Putamen (tissue), 1 donor: Measurements from ENCODE around the gene IGF2R.

Experiments used
- DNase-seq: peaks from one replicate; pipeline ENCODE4 v3.0.0-alpha.2; 2016; ENCODE audit warnings: low spot score

Gene IGF2R

DNA sequence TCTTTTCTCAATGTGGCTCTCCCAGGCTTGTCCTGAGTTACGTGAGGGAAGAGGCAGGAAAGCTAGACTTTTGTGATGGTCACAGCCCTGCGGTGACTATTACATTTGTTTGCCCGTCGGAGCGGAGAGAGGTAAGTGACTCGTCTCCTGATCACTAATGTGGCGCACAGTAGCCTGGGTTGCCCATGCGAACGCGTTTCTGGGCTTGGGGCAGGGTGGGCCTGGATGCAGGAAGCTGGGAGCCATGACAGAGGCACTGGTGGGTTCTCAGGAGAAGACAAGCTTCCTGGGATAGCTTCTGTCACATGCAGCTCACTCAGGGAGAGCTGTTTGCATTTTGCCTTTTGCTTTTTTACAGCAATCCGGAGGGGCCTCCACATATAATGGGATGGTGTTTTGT lies 60.6 kb downstream of the IGF2R start:
- no peak for DNase-seq

GRCh38 chr6:160030103-160030502 lies 61.2 kb downstream of the IGF2R start:
- peak; percentile 64 for DNase-seq

GRCh38 chr6:160031442-160031841 lies 62.6 kb downstream of the IGF2R start:
- no peak for DNase-seq

- DNase-seq: no peak
Measured at GRCh38 chr6:160031871-160032270, 63.0 kb downstream of the IGF2R start.

DNA sequence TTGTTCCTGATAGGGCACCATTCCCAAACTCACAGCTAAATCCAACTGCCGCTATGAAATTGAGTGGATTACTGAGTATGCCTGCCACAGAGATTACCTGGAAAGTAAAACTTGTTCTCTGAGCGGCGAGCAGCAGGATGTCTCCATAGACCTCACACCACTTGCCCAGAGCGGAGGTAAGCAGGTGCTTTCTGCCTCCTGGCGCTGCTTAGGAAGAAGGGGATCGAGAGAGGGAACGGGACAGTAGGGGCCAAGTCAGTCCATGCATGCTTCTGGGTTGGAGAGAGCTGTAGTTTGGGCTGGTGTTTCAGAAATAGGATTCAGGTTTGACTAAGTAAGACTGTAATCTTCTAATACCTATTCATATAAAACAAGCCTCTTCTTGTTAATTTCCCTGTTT lies 63.7 kb downstream of the IGF2R start:
- DNase-seq: no peak

DNA sequence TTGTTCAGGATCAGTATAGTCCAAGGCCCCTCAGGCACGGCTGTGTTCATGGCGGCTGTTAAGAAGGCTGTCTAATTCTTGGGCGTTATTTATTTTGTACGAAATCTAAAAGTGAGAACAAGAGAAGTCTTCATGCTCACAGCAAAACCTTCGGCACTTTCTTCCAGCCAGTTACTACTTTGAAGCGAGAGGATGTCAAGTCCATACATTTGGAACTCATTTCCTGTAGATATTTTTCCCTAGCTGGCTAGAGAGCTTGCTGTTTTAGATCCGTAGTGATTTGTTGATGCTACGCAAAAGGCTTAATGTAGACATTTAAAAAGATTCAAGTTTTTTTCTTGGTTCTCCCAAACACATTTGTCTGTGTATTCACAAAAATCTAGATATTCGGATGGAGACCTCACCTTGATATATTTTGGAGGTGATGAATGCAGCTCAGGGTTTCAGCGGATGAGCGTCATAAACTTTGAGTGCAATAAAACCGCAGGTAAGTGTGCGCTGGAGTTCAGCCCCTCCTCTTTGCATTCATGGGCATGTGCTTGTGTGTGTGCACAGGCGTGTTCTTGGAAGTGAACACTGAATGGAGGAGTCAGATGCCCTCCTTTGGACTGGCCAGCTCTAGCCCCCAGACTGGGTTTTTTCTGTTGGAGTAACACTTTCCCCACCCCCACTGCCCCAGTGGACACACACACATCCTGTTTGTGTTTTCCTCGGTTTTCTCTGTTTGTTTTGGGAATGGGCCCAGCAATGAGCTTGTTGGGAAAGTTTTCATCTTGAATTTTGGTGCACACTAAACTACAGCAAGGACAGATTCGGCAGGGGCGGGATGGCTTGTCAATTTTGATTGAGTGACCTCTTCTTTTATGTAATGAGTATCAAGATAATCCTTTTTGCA lies 65.4 kb downstream of the IGF2R start:
- no peak for DNase-seq

GRCh38 chr6:160035241-160035640 lies 66.4 kb downstream of the IGF2R start:
- DNase-seq: no peak

- DNase-seq: no peak
Measured at GRCh38 chr6:160035693-160036330, 66.9 kb downstream of the IGF2R start.

- no peak for DNase-seq
Measured at GRCh38 chr6:160036331-160036695, 67.4 kb downstream of the IGF2R start.

- no peak for DNase-seq
Measured at GRCh38 chr6:160036790-160037206, 67.9 kb downstream of the IGF2R start.

DNA sequence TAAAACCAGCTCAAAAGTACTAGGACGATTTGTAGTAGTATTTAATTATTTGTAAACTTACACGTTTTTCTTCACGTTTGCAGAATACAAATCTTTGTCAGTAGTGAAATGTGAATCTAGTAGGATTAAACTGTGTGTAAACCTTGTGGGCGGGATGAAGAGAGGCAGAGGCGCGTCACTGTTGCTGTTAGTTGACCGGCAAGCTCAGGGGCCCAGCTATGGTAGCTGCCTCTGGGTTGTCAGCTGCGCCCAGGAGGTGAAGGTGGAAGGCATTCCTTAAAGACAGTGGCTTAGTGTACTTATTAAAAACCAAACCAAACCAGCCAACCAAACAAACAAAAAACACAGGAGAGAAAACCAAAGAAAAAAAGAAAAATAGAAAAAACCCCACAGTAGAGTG lies 69.6 kb downstream of the IGF2R start:
- DNase-seq: no peak

DNA sequence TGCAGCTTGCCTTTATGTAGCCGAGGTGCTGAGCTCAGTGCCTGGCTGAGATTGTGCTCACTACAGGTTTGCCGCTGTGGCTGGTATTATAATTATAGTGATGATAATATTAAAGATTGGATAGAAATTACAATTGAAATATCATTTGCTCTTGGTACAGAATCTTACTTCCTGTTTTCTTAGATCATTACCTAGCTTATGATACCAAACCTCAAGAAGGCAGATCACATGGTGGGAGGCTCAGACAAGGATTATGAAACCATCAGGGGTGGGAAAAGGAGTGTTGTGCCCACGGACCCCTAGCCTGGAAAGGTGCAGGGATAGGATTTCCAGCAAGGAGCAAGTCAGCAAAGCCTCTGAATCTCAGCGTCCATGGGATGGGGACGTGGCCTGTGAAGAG lies 70.6 kb downstream of the IGF2R start:
- no peak for DNase-seq

- no peak for DNase-seq
Measured at GRCh38 chr6:160040055-160040454, 71.2 kb downstream of the IGF2R start.

GRCh38 chr6:160040527-160041264 lies 71.8 kb downstream of the IGF2R start:
- no peak for DNase-seq

GRCh38 chr6:160041608-160042007 lies 72.7 kb downstream of the IGF2R start:
- DNase-seq: peak; percentile 16

- DNase-seq: no peak
Measured at GRCh38 chr6:160042014-160042773, 73.3 kb downstream of the IGF2R start.

DNA sequence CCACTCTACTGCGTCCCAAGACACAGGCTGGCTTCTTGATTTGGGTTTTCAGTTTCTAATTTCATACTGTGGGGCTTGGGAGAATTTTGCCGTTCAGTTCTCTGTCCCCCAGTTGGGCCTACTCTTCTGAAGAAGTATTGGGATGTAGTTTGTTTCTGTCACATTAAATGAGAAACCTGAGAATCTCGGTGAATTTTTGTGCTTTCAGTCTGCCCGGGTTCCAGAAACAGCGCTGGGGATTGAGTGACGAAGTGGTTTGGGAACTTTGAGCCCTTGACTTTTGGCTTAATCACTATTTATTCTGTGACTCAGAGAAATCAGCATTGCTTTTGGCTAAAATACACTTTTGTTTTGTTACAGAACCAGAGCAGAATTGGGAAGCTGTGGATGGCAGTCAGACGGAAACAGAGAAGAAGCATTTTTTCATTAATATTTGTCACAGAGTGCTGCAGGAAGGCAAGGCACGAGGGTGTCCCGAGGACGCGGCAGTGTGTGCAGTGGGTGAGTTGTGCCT lies 74.0 kb downstream of the IGF2R start:
- DNase-seq: no peak

- no peak for DNase-seq
Measured at GRCh38 chr6:160043784-160044183, 74.9 kb downstream of the IGF2R start.

GRCh38 chr6:160044687-160045086 lies 75.8 kb downstream of the IGF2R start:
- no peak for DNase-seq

GRCh38 chr6:160048471-160048870 lies 79.6 kb downstream of the IGF2R start:
- peak; percentile 59 for DNase-seq

- DNase-seq: no peak
Measured at GRCh38 chr6:160049346-160049745, 80.5 kb downstream of the IGF2R start.

DNA sequence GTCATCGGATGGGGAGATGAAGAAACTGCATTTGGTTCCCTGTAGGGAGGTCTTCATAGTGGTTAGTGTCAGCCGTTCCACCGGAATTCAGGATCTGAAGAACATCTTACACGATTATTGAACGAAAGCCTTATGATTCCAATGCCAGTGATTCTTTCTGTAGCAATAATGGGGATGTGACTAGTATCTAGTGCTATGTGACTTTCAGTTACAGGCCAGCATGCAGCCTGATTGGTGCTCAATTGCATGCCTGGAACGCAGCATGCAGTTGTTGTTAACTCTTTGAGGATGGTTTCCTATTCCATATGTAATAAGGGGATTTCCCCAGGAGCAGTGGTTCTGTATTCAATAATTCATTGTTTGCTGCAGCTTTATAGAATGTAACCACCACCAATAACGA lies 81.1 kb downstream of the IGF2R start:
- DNase-seq: no peak
